Karpas-422 (cell line): Measurements from ENCODE around the gene NDUFS2. TPM values are rescaled to one million over a fixed set of nuclear protein-coding genes. Genes with fewer than 3 reads are reported as not detected.

Experiments used
- DNase-seq: peaks from one replicate; pipeline ENCODE4 v3.0.0-alpha.2; 2015
- H2AFZ ChIP-seq: fragments of 200-600 bp; sonication (generic); 2 replicates; pipeline ENCODE4 v1.6.1; 2014; ENCODE audit warnings: antibody characterized with exemption, low read length, mixed read lengths
- H3K27ac ChIP-seq: fragments of 200-600 bp; sonication (generic); 2 replicates; pipeline ENCODE4 v1.5.1; 2014; ENCODE audit warnings: mild to moderate bottlenecking, low read length, moderate library complexity
- H3K27me3 ChIP-seq: fragments of 200-600 bp; sonication (generic); 2 replicates; pipeline ENCODE4 v1.6.1; 2014; ENCODE audit warnings: low read length, mixed read lengths
- H3K36me3 ChIP-seq: fragments of 200-600 bp; sonication (generic); 2 replicates; pipeline ENCODE4 v1.6.1; 2014; ENCODE audit warnings: low read length, mixed read lengths; ENCODE audit not compliant: insufficient read depth
- H3K4me1 ChIP-seq: fragments of 200-600 bp; sonication (generic); 2 replicates; pipeline ENCODE4 v1.6.1; 2014; ENCODE audit warnings: mild to moderate bottlenecking, low read length, mixed read lengths
- H3K4me2 ChIP-seq: fragments of 200-600 bp; sonication (generic); 2 replicates; pipeline ENCODE4 v1.6.1; 2014; ENCODE audit warnings: low read length, low read depth, mild to moderate bottlenecking; ENCODE audit not compliant: poor library complexity, severe bottlenecking
- H3K4me3 ChIP-seq: fragments of 200-600 bp; sonication (generic); 2 replicates; pipeline ENCODE4 v1.5.1; 2014; ENCODE audit warnings: mild to moderate bottlenecking, antibody characterized with exemption, low read length, mixed read lengths
- H3K79me2 ChIP-seq: fragments of 200-600 bp; sonication (generic); 2 replicates; pipeline ENCODE4 v1.6.1; 2014; ENCODE audit warnings: mild to moderate bottlenecking, low read length, mixed read lengths
- H3K9ac ChIP-seq: fragments of 200-600 bp; sonication (generic); 2 replicates; pipeline ENCODE4 v1.6.0; 2014; ENCODE audit warnings: low read length
- H3K9me2 ChIP-seq: fragments of 200-600 bp; sonication (generic), shearing (Covaris generic); replicated peaks from 2 replicates; pipeline ENCODE4 v1.6.0; 2014; ENCODE audit warnings: mild to moderate bottlenecking, low read length, moderate library complexity; ENCODE audit not compliant: insufficient read depth
- H3K9me3 ChIP-seq: fragments of 300-700, 200-600 bp; sonication (generic); 2 replicates; pipeline ENCODE4 v1.6.1; 2014; ENCODE audit warnings: low read length, mixed read lengths
- H4K20me1 ChIP-seq: fragments of 200-600 bp; sonication (generic); 2 replicates; pipeline ENCODE4 v1.6.1; 2014; ENCODE audit warnings: mild to moderate bottlenecking, antibody characterized with exemption, low read length, low read depth; ENCODE audit not compliant: insufficient read depth
- total RNA-seq: library from RNA; depleted of rRNA; stranded (reverse); fragments of >200 nt; shearing (Covaris generic); gene quantifications from 2 replicates; pipeline ENCODE4 v1.2.3, GENCODE V29; 2014; ENCODE audit warnings: low replicate concordance; rRNA removed

Gene NDUFS2
- 134 and 167 TPM in 2 replicates for total RNA-seq

DNA sequence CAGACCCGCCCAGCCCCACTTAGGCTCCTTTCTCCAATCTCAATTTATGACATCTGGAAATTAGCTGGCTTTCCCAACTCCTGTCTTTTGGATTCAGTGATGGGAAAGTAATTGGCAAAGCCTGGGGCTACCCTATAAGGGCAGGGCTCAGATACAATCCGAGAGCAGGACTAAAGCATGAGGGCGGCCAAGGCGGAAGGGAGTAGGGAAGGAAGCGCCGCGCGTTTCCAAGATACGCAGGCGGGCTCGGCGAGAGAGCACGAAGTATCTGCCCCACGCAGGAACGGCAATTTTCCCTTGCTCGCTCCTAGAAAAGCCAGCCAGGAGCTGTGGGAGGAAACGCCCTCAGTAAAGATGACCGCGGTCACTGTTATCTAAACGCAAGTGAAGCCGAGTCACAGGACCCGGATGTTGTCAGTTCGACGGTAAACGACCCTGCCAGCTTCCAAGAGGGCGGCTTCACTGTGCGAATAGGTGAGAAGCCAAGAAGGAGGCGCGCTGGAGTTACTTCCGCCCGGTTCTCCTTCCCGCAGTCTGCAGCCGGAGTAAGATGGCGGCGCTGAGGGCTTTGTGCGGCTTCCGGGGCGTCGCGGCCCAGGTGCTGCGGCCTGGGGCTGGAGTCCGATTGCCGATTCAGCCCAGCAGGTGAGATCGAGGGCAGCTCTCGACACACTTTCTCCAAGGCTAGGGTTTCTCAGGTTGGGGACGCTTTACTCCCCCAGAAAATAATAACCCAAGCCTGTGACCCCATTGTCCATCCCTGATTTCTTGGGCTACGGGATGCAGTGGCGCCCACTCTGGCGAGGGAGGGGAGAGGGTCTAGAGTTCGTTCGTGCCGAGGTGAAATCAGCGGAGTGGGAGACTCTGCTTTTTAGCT lies at the start of gene NDUFS2:
NDUFS2 (plus strand) TSS at position 532 of the 877 bp plus-strand sequence; CDS start at position 551, 19 bp downstream.
- peak; percentile 99 for DNase-seq
- H4K20me1 ChIP-seq, result no peaks in the 10 kb centered on the region
- H3K9me3 ChIP-seq, result no peaks in the 10 kb centered on the region
- H2AFZ ChIP-seq, result peak within 1 kb of the TSS; percentile 90
- peaks cover 27% of the 10 kb centered on the region for H3K4me1 ChIP-seq
- peaks cover 28% of the 10 kb centered on the region for H3K79me2 ChIP-seq
- no peaks in the 10 kb centered on the region for H3K9me2 ChIP-seq
- peak within 1 kb of the TSS; percentile 86 for H3K4me2 ChIP-seq
- peak within 1 kb of the TSS; percentile 88 for H3K4me3 ChIP-seq
- no peaks in the 10 kb centered on the region for H3K27me3 ChIP-seq
- H3K36me3 ChIP-seq, result peaks cover 19% of the 10 kb centered on the region
- H3K9ac ChIP-seq, result peak within 1 kb of the TSS; percentile 94
- peak within 1 kb of the TSS; percentile 62 for H3K27ac ChIP-seq

DNA sequence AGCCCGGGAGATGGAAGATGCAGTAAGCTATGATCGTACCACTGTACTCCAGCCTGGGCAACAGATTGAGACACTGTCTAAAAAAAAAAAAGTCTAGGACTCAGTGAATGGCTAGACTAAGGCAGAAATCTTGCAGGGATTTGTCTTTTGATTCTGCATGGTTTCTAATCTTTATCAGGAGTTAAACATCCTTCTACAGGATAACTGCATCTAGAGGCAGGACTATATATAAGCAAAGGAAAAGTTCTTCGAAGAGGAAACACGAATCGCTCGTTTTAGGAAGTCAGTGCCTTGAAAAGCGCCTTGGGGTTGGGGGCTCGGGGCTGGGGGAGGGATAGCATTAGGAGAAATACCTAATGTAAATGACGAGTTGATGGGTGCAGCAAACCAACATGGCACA lies 49.0 kb upstream of the NDUFS2 start:
- H3K27ac ChIP-seq, result peak overlapping the region; percentile 84
- H2AFZ ChIP-seq, result no peak overlapping the region

DNA sequence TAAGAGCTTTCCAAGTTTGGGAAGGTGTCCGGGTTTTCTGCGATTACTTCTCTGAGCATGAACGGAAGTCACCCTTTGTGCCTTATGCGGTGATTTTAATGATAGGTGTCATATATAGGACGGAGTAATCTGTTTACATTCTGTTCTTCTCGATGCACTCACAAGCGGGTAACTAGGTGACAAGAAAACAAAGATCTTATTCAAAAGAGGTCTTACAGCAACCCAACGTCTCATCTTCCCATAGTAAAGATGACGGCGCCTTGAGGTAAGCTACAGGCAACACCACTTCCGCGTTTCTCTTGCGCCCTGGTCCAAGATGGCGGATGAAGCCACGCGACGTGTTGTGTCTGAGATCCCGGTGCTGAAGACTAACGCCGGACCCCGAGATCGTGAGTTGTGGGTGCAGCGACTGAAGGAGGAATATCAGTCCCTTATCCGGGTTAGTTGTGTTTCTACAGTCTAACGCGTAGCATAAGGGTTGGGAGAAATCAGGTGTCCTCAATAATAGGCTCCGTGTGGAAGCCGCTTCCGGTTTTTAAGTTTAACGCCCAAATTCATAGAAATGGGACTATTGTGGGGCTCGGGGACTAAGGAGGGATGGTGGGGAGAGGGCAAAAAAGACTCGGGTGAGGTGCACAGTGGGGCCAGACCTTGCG lies 48.4 kb upstream of the NDUFS2 start, which contains the start of gene UFC1:
UFC1 (plus strand) TSS at position 297 of the 656 bp plus-strand sequence; CDS start at position 317, 20 bp downstream.
- Histone ChIP-seq H3K36me3 (0 out of 2 replicates have a peak, but pooled peaks cover 3% of the 10 kb centered on the region), H4K20me1 (no peaks in the 10 kb centered on the region), H3K27me3 (no peaks in the 10 kb centered on the region), H3K9me3 (no peaks in the 10 kb centered on the region), H3K4me1 (peaks cover 25% of the 10 kb centered on the region), H3K9me2 (no peaks in the 10 kb centered on the region), H3K27ac (peak within 1 kb of the TSS; percentile 84), H3K4me3 (peak within 1 kb of the TSS; percentile 90), H3K9ac (peak within 1 kb of the TSS; percentile 84), H3K4me2 (peak within 1 kb of the TSS; percentile 69), H2AFZ (peak within 1 kb of the TSS; percentile 87), H3K79me2 (peaks cover 18% of the 10 kb centered on the region)
- DNase-seq, result peak; percentile 96

More for the DNA sequence above, 49.0 kb upstream of the NDUFS2 start:
- H3K9ac ChIP-seq, result peak overlapping the region; percentile 84
- H3K27me3 ChIP-seq, result no peaks in the 10 kb centered on the region
- 0 out of 2 replicates have a peak, but pooled peaks cover 3% of the 10 kb centered on the region for H3K36me3 ChIP-seq
- no peaks in the 10 kb centered on the region for H3K9me2 ChIP-seq
- H3K4me1 ChIP-seq, result peaks cover 18% of the 10 kb centered on the region
- peak overlapping the region; percentile 90 for H3K4me3 ChIP-seq
- H3K9me3 ChIP-seq, result no peaks in the 10 kb centered on the region
- H4K20me1 ChIP-seq, result no peaks in the 10 kb centered on the region
- peaks cover 18% of the 10 kb centered on the region for H3K79me2 ChIP-seq
- DNase-seq, result peak; percentile 50
- peak overlapping the region; percentile 69 for H3K4me2 ChIP-seq

DNA sequence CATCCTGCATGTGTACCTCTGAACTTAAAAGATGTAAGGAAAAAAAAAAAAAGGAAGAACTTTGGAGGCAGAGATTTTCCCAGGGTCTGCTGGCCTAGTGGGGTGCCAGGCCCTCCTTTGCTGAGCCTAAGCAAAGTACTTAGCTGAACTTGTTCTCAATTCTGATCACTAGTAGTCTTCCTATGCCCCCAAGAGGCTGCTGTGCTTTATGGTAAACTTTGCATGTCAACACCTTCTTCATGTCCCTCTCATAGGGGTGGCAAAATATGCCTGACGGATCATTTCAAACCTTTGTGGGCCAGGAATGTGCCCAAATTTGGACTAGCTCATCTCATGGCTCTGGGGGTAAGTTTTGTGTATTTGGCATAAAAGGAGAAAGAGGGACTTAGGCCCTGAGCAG lies 44.3 kb upstream of the NDUFS2 start:
- no peaks in the 10 kb centered on the region for H4K20me1 ChIP-seq
- no peaks in the 10 kb centered on the region for H3K9me2 ChIP-seq
- H3K4me1 ChIP-seq, result peaks cover 52% of the 10 kb centered on the region
- no peaks in the 10 kb centered on the region for H3K9me3 ChIP-seq
- no peak overlapping the region for H3K27ac ChIP-seq
- 0 out of 2 replicates have a peak, but pooled peaks cover 3% of the 10 kb centered on the region for H3K36me3 ChIP-seq
- H3K4me3 ChIP-seq, result no peak overlapping the region
- H3K79me2 ChIP-seq, result peaks cover 37% of the 10 kb centered on the region
- DNase-seq, result peak; percentile 62
- H3K4me2 ChIP-seq, result no peak overlapping the region
- no peaks in the 10 kb centered on the region for H3K27me3 ChIP-seq
- no peak overlapping the region for H3K9ac ChIP-seq
- H2AFZ ChIP-seq, result no peak overlapping the region

DNA sequence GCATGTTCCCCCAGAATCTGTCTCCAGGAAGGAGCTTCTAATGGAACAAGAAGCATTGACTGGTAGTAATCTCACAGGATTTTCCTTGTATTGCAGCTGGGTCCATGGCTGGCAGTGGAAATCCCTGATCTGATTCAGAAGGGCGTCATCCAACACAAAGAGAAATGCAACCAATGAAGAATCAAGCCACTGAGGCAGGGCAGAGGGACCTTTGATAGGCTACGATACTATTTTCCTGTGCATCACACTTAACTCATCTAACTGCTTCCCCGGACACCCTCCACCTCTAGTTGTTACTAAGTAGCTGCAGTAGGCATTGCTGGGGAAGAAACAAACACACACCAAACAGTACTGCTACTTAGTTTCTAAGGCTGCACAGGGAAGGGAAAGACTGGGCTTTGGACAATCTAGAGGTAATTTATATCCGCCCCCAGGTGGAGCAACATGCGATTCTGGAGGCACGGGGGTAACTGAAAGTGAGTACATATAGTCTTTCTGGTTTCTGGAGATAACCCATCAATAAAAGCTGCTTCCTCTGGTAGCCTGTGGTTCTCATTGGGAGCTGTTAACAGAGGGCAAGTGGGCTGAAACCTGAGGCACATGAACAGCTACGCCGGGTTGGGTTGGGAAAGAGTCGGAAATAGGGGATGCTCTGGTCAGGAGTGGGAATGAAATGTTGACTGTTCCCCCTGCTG lies 43.7 kb upstream of the NDUFS2 start:
- 0 out of 2 replicates have a peak, but pooled peaks cover 3% of the 10 kb centered on the region for H3K36me3 ChIP-seq
- H3K4me3 ChIP-seq, result peak overlapping the region; percentile 95
- peak overlapping the region; percentile 69; the same call in 1 of the 2 replicates for H2AFZ ChIP-seq

DNA sequence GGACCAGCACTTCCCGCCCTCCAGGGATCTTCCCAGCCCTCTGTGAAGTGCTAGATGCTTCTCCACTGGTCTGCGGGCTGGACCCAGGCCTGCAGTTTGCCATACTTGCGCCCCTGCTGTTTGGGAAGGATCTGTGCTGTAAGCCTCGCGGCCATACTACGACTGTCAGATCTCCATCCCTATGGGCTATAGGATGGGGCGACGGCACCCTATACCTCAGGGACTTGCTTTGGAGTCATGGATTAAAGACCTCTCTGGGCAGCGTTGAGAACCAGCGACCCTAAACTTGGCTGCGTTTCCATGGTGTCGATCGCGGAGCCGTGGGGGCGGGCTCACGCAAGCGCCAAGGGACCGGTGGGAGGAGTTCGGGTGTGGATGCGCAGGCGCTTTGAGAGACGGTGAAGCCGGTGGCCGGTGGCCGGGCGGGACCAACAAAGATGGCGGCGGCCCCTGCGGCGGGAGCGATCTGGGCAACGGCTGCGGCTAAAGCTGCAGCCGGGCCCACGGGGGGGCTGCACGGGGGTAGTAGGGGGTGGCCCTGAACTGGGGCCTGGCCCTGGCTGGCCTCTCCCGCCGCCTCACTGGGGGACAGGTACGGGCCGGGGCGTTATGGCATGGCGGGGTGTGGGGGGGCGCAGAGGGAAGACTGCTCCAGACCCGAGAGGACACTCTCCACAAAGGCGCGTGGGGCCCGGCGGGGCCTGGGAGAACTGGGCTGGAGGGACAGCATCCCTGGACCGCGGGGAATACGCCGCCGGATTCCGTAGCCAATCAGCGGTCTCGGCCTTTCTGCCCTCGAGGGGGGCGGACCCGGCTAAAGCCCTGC lies 42.9 kb upstream of the NDUFS2 start, which contains the start of gene USP21:
USP21 (plus strand) TSS at position 414 of the 826 bp plus-strand sequence. CDS start 1,141 bp downstream, outside the sequence.
- peaks cover 34% of the 10 kb centered on the region for H3K79me2 ChIP-seq
- 0 out of 2 replicates have a peak, but pooled peaks cover 3% of the 10 kb centered on the region for H3K36me3 ChIP-seq
- H2AFZ ChIP-seq, result peak within 1 kb of the TSS; percentile 69; the same call in 1 of the 2 replicates
- peak within 1 kb of the TSS; percentile 98 for H3K4me2 ChIP-seq
- no peaks in the 10 kb centered on the region for H4K20me1 ChIP-seq
- peak within 1 kb of the TSS; percentile 98 for H3K9ac ChIP-seq
- H3K9me2 ChIP-seq, result no peaks in the 10 kb centered on the region
- peaks cover 53% of the 10 kb centered on the region for H3K4me1 ChIP-seq
- no peaks in the 10 kb centered on the region for H3K27me3 ChIP-seq
- H3K4me3 ChIP-seq, result peak within 1 kb of the TSS; percentile 95
- H3K27ac ChIP-seq, result peak within 1 kb of the TSS; percentile 74
- H3K9me3 ChIP-seq, result no peaks in the 10 kb centered on the region
- peak; percentile 97 for DNase-seq

More for the DNA sequence above, 43.7 kb upstream of the NDUFS2 start:
- H3K27me3 ChIP-seq, result no peaks in the 10 kb centered on the region
- no peaks in the 10 kb centered on the region for H4K20me1 ChIP-seq
- peak overlapping the region; percentile 98 for H3K9ac ChIP-seq
- DNase-seq, result no peak
- H3K79me2 ChIP-seq, result peaks cover 37% of the 10 kb centered on the region
- no peaks in the 10 kb centered on the region for H3K9me3 ChIP-seq
- H3K4me1 ChIP-seq, result peaks cover 49% of the 10 kb centered on the region
- peak overlapping the region; percentile 98 for H3K4me2 ChIP-seq
- no peaks in the 10 kb centered on the region for H3K9me2 ChIP-seq
- H3K27ac ChIP-seq, result peak overlapping the region; percentile 8; the same call in 1 of the 2 replicates

DNA sequence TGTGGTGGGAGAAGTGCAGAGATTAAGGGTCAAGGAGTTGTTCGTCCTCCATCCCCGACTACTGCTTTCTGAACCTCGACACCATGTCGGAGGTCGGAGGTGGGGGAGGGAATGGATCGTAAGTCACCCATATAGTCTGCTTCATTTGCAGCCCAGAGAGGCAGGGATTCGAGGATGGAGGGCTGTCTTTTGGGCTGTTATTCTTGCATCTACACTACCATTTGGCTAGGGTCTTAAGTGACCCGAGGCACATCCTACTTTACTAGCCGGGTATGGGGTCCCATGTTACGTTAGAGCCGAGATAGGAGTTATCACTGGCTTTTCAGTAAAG lies 42.3 kb upstream of the NDUFS2 start:
- no peaks in the 10 kb centered on the region for H4K20me1 ChIP-seq
- peaks cover 28% of the 10 kb centered on the region for H3K79me2 ChIP-seq
- H2AFZ ChIP-seq, result peak overlapping the region; percentile 65; the same call in 1 of the 2 replicates
- H3K36me3 ChIP-seq, result 0 out of 2 replicates have a peak, but pooled peaks cover 3% of the 10 kb centered on the region
- H3K4me3 ChIP-seq, result peak overlapping the region; percentile 95
- peak overlapping the region; percentile 98 for H3K4me2 ChIP-seq
- peak overlapping the region; percentile 74 for H3K27ac ChIP-seq
- no peaks in the 10 kb centered on the region for H3K9me3 ChIP-seq
- peaks cover 53% of the 10 kb centered on the region for H3K4me1 ChIP-seq
- no peaks in the 10 kb centered on the region for H3K27me3 ChIP-seq
- no peak for DNase-seq
- H3K9ac ChIP-seq, result peak overlapping the region; percentile 98
- H3K9me2 ChIP-seq, result no peaks in the 10 kb centered on the region
